ENCODE results near the gene PIN1.
A peak's percentile ranks its signal among the peaks of the same experiment; 100 is the strongest.
"Not testable (repeated sequence)": the region's sequence is repeated elsewhere in the genome, so short reads cannot be mapped to it uniquely, and the experiment has no call there.

PIN1 gene

DNA sequence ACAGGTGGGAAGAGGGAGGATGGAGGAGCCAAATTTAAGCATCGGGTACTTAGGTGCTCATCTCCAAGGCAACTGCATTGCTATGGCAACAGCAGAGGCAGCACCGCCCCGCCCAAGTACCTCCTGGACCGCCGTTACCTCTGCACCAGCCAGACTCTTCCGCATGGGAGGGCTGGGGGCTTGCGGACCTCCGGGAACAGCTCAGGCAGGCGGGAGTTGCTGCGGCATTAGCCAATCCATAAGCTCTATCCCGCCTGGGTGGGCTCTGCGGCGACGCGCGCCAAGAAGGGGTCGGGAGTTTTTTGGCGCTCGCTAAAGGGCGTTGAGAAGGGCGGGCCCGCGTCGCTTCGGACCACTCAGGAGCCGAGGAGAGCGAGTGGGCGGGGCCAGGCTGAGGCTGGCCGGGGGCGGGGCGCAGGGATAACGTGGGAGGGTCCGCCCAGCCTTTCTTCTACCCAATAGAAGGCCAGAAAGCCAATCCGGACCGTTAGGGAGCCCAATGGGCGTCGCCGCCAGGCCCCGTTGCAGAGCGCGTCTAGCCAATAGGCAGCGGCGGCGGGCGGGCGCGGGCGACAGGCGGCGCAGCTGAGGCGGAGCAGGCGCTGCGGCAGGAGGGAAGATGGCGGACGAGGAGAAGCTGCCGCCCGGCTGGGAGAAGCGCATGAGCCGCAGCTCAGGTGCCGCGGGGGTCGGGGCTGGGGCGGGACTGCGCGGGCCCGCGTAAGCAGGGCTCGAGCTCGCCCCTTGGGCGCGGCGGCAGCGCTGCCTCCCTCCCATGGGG lies at the start of gene PIN1:
Gene PIN1, plus strand, starts transcription at position 593 of the 781 bp plus-strand sequence. Its CDS starts 27 bp downstream, at position 620.
- DNase-seq (ENCODE audit: low read depth): peak; percentile 99

DNA sequence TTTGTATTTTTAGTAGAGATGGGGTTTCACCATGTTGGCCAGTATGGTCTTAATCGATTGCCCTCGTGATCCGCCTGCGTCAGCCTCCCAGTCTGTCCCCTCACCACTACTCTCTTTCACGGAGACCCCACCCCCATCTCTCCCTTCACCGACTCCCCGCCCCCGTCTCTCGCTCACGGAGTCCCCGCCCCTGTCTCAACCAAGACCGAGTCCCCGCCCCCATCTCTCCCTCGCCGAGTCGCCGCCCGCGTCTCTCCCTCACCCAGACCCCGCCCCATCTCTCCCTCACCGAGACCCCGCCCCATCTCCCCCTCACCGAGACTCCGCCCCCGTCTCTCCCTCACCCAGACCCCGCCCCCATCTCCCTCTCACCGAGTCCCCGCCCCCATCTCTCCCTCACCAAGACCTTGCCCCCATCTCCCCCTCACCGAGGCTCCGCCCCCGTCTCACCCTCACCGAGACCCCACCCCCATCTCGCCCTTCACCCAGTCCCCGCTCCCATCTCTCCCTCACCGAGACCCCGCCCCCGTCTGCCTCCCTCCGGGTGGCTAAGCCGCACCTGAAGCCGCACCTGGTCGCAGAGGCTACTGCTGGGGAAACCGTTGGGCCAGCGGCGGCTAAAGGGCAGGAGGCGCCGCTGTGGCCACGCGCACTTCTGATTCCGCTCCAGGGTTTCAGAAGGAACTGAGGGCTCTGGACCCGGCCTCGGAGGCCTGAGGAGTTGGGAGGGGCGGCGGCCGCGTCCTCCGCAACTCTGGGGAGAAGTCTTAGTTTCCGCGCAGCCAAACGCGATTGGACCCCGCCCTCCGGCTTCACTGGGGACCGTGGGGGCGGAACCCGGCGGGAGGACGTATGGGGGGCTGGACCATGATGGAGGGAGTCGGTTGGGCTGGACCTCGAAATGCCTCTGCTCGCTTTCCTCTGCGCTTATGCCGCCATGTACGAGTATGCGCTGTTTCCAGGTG lies 49.5 kb upstream of the PIN1 start:
- DNase-seq (ENCODE audit: low read depth): peak; percentile 96

DNA sequence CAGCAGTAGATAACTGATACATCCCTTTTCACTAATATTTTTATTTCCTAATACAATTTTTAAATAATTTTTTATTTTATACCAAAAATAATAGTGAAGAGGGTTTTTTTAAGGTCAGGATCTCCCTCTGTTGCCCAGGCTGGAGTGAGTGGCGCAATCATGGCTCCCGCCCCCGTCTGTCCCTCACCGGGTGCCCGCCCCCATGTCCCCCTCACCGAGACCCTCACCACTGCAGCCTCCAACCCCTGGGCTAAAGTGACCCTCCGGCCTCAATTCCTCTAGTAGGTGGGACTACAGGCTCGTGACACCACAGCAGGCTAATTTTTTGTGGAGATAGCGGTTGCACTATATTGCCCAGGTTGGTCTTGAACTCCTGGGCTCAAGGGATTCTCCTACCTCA lies 48.8 kb upstream of the PIN1 start:
- DNase-seq (ENCODE audit: low read depth): no peak

GRCh38 chr19:9786819-9787218 lies 48.3 kb upstream of the PIN1 start:
- DNase-seq (ENCODE audit: low read depth): no peak

- DNase-seq (ENCODE audit: low read depth): not testable (repeated sequence)
Observed at GRCh38 chr19:9788604-9789003, 46.5 kb upstream of the PIN1 start.

DNA sequence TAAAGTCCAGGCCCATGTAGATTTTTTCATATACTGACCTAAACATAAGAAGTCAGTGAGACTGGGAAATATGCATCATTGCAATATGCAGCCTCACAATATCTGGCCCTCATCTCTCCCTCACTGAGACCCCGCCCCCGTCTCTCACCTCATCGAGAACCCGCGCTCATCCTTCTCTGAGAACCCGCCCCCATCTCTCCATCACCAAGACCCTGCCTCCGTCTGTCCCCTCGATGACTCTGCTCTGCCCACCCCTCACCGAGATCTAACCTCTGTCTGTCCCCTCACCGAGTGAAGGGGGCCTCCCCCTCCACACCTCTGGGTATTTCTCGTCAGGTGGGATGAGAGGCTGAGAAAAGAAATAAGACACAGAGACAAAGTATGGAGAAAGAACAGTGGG lies 46.1 kb upstream of the PIN1 start:
- no peak for DNase-seq (ENCODE audit: low read depth)

DNA sequence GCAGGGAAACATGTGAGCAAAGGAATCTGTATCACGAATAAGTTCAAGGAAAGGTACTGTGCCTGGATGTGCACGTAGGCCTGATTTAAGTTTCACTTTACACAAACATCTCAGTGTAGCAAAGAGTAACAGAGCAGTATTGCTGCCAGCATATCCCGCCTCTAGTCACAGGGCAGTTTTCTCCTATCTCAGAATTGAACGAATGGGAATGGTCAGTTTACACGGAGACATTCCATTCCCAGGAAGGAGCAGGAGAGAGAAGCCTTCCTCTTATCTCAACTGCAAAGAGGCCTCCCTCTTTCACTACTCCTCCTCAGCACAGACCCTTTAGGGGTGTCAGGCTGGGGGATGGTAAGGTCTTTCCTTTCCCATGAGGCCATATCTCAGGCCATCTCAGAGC lies 45.5 kb upstream of the PIN1 start:
- not testable (repeated sequence) for DNase-seq (ENCODE audit: low read depth)

- not testable (repeated sequence) for DNase-seq (ENCODE audit: low read depth)
Observed at GRCh38 chr19:9791073-9791367, 44.1 kb upstream of the PIN1 start.

- peak; percentile 94 for DNase-seq (ENCODE audit: low read depth)
Observed at GRCh38 chr19:9791552-9792205, 43.4 kb upstream of the PIN1 start.

DNA sequence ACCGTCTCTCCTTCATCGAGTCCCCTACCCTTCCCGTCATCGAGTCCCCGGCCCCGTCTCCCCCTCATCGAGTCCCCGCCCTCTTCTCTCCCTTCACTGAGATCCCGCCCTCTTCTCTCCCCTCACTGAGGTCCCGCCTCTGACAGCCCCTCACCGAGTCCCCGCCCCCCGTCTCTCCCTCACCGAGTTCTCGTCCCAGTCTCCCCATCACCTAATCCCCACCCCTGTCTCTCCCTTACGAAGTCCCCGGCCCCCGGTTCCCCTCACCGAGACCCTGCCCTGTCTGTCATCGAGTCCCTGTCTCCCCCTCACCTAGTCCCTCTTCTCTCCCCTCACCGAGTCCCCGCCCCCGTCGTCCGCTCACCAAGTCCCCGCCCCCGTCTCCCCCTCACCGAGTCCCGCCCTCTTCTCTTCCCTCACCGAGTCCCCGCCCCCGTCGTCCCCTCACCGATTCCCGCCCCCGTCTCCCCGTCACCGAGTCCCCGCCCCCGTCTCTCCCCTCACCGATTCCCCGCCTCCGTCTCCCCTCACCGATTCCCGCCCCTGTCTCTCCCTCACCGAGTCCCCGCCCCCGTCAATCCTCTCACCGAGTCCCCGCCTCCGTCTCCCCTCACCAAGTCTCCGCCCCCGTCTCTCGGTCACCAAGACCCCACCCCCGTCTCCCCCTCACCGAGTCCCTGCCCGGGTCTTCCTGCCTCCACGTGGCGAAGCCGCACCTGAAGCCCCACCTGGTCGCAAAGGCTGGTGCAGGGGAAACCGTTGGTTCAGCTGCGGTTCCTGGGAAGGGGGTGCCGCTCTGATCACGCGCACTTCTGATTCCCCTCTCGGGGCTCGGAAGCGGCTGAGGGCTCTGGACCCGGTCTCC lies 42.7 kb upstream of the PIN1 start:
- DNase-seq (ENCODE audit: low read depth): peak; percentile 90

DNA sequence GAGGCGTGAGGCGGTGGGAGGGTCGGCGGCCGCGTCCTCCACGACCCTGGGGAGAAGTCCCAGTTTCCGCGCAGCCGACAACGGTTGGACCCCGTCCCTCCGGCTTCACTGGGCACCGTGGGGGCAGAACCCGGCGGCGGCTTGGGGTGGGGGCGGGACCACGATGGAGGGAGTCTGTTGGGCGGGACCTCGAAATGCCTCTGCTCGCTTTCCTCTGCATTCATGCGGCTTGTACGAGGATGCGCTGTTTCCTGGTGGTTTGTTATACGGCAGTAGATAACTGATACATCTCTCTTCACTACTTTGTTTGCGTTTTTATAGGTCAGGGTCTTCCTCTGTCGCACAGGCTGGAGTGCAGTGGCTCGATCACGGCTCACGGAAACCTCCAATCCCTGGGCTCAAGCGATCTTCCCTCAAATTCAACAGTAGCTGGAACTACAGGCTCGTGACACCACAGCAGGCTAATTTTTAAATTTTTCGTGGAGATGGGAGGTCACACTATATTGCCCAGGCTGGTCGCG lies 42.0 kb upstream of the PIN1 start:
- peak; percentile 54 for DNase-seq (ENCODE audit: low read depth)

DNA sequence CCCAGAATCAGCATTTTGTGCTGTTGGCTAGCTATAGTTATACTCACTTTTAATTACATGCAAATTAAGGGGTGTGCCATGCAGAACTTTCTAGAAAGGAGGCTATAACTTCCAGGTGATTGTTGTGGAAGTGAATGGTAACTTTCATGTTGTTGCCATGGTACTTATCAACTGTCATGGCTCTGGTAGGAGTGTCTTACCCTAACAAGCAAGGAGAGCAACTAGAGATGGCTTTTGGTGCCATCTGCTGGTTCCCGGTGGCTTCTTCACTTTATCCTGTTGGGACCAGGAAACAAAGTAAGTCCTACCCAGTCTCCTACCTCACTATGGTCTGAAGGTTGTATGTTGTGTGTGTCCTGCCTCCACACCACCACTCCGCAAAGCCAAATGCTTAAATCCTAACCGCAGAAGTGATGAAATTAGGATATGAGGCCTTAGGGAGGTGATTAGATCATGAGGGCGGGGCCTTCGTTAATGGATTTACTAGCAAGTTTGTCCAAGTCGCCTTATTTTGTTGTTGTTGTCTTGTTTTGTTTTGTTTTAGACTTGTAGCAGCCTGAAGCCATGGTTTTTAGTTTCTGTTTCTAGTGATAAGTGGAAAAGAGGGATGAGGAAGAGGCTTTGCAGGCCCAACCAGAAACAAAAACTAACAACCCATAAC lies 38.9 kb upstream of the PIN1 start:
- peak; percentile 89 for DNase-seq (ENCODE audit: low read depth)

DNA sequence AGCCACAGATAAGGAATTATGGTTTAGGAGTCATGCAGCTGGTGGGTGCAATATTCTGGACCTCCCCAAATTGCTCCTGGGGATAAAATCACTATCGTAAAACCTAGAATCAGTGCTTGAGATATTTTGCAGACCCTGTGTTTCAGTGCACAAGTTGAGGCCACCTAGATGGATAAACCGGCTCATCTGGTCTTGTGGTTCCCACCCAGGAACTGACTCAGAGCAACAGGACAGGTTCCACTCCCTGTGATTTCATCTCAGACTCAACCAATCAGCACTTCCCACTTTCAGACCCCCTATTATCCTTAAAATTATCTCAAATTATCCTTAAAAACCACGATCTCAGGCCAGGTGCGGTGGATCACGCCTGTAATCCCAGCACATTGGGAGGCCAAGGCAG lies 37.2 kb upstream of the PIN1 start:
- no peak for DNase-seq (ENCODE audit: low read depth)

- no peak for DNase-seq (ENCODE audit: low read depth)
Observed at GRCh38 chr19:9799162-9799561, 36.0 kb upstream of the PIN1 start.

GRCh38 chr19:9801976-9802375 lies 33.1 kb upstream of the PIN1 start:
- DNase-seq (ENCODE audit: low read depth): no peak

DNA sequence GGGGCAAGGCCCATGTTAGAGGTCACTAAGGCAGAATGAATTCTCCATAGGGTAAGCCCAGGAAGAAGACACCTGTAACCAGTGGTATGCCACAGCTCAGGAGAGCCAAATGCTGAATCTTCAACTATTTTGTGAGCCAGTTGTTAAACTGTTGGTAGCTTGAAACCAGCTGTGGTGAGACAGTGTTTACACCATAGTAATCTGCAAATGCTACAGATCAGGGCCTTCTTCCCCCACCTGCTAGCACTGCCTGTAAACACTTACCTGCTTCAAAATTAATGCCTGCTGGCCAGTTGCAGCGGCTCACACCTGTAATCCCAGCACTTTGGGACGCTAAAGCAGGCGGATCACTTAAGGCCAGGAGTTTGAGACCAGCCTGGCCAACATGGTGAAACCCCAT lies 28.3 kb upstream of the PIN1 start:
- no peak for DNase-seq (ENCODE audit: low read depth)

GRCh38 chr19:9808855-9809824 lies 26.0 kb upstream of the PIN1 start:
- DNase-seq (ENCODE audit: low read depth): no peak

- no peak for DNase-seq (ENCODE audit: low read depth)
Observed at GRCh38 chr19:9811139-9811538, 24.0 kb upstream of the PIN1 start.

GRCh38 chr19:9818175-9818733 lies 16.9 kb upstream of the PIN1 start:
- no peak for DNase-seq (ENCODE audit: low read depth)

Measured in ELR (cell line).